ENCODE data around the gene STOX1.

Gene STOX1

DNA sequence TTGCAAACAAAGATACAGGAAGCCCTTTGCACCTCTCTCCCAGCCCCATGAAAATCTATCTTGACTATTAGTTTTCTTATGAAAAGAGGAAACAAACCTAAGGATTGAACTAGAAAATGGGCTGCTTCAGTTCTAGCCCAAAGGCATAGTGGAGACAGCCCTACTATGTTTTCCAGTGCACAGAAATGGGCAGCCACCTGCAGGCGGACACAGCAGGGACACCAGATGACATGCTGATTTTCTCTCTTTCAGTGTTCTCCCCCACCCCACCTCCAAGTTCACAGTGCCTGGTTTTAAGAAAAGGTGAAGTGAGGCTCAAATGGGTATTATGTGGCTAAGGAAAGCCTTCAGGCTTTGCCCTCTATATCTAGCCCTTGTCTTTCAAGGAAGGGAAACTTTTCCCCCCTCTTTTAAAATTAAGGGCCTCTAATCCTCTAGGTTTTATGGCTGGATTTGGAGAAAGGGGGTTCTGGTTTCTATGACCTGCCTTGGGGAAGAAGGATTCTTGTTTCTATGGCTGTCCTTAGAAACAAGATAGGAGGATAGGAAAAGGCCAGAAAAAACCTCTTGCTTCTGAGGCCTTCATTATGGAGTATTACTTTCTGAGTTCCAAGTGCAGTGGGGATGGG is 50.3 kb downstream of the STOX1 start:
- H3K27ac ChIP-seq (ENCODE audit: low read depth, low read length), result no peak overlapping the region
- H3F3A ChIP-seq (ENCODE audit: insufficient read depth), result no peaks in the 10 kb centered on the region
- H3K9ac ChIP-seq (ENCODE audit: low read length), result no peak overlapping the region
- no peaks in the 10 kb centered on the region for H3K27me3 ChIP-seq (ENCODE audit: low read length)
- no peak overlapping the region for H2AFZ ChIP-seq (ENCODE audit: low read depth, low read length, severe bottlenecking)
- H3K4me3 ChIP-seq (ENCODE audit: insufficient read depth, low read length, poor library complexity, severe bottlenecking), result no peak overlapping the region
- no peaks in the 10 kb centered on the region for H4K20me1 ChIP-seq (ENCODE audit: low read depth, low read length)
- H3K9me3 ChIP-seq (ENCODE audit: insufficient read depth, low read length), result no peaks in the 10 kb centered on the region
- H3K9me2 ChIP-seq (replicated peaks; ENCODE audit: insufficient read depth, low read length), result no peaks in the 10 kb centered on the region
- no peaks in the 10 kb centered on the region for H3K79me2 ChIP-seq (ENCODE audit: insufficient read depth, low read length)
- no peak overlapping the region for H3K4me2 ChIP-seq (ENCODE audit: low read depth, low read length, poor library complexity, severe bottlenecking)
- no peaks in the 10 kb centered on the region for H3K36me3 ChIP-seq (ENCODE audit: low read length)
- TF ChIP-seq EZH2phosphoT487 (conservative IDR thresholded peaks at IDR 0.05; ENCODE audit: low read length) (no peak), CTCF (IDR thresholded peaks at IDR 0.05; ENCODE audit: insufficient read depth, low read length, poor library complexity, severe bottlenecking) (no peak)

GRCh38 chr10:68878496-68878895 is 51.2 kb downstream of the STOX1 start:
- H3K4me2 ChIP-seq (ENCODE audit: low read depth, low read length, poor library complexity, severe bottlenecking), result no peak overlapping the region
- TF ChIP-seq CTCF (IDR thresholded peaks at IDR 0.05; ENCODE audit: insufficient read depth, low read length, poor library complexity, severe bottlenecking) (no peak), EZH2phosphoT487 (conservative IDR thresholded peaks at IDR 0.05; ENCODE audit: low read length) (no peak)
- no peaks in the 10 kb centered on the region for H4K20me1 ChIP-seq (ENCODE audit: low read depth, low read length)
- no peak overlapping the region for H3K9ac ChIP-seq (ENCODE audit: low read length)
- H3K9me3 ChIP-seq (ENCODE audit: insufficient read depth, low read length), result no peaks in the 10 kb centered on the region
- H3K4me3 ChIP-seq (ENCODE audit: insufficient read depth, low read length, poor library complexity, severe bottlenecking), result no peak overlapping the region
- no peaks in the 10 kb centered on the region for H3K27me3 ChIP-seq (ENCODE audit: low read length)
- H3K36me3 ChIP-seq (ENCODE audit: low read length), result no peaks in the 10 kb centered on the region
- no peak overlapping the region for H2AFZ ChIP-seq (ENCODE audit: low read depth, low read length, severe bottlenecking)
- no peaks in the 10 kb centered on the region for H3F3A ChIP-seq (ENCODE audit: insufficient read depth)
- no peak overlapping the region for H3K27ac ChIP-seq (ENCODE audit: low read depth, low read length)
- H3K79me2 ChIP-seq (ENCODE audit: insufficient read depth, low read length), result no peaks in the 10 kb centered on the region
- no peaks in the 10 kb centered on the region for H3K9me2 ChIP-seq (replicated peaks; ENCODE audit: insufficient read depth, low read length)

DNA sequence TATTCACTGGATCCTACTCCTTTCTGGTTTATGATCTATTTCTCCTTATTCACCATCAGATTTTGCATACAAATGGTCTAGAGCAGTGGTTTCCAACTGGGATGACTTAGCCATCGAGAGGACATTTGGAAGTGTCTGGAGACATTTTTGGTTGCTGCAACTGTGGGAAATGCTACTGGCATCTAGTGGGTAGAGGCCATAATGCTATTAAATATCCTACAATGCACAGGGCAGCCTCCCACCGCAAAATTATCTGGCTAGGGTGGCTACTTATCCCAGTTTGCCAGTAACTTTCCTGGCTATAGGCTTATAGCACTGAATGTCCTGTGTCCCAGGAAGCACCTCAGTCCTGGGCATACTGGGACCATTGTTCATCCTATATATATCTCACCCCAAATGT is 52.3 kb downstream of the STOX1 start:
- H3K79me2 ChIP-seq (ENCODE audit: insufficient read depth, low read length), result no peaks in the 10 kb centered on the region
- no peak overlapping the region for H3K4me2 ChIP-seq (ENCODE audit: low read depth, low read length, poor library complexity, severe bottlenecking)
- H3K9me2 ChIP-seq (replicated peaks; ENCODE audit: insufficient read depth, low read length), result no peaks in the 10 kb centered on the region
- no peaks in the 10 kb centered on the region for H3F3A ChIP-seq (ENCODE audit: insufficient read depth)
- H3K36me3 ChIP-seq (ENCODE audit: low read length), result no peaks in the 10 kb centered on the region
- no peak for TF ChIP-seq EZH2phosphoT487 (conservative IDR thresholded peaks at IDR 0.05; ENCODE audit: low read length)
- no peak for TF ChIP-seq CTCF (IDR thresholded peaks at IDR 0.05; ENCODE audit: insufficient read depth, low read length, poor library complexity, severe bottlenecking)
- H3K4me3 ChIP-seq (ENCODE audit: insufficient read depth, low read length, poor library complexity, severe bottlenecking), result no peak overlapping the region
- H3K27ac ChIP-seq (ENCODE audit: low read depth, low read length), result no peak overlapping the region
- H3K9me3 ChIP-seq (ENCODE audit: insufficient read depth, low read length), result no peaks in the 10 kb centered on the region
- no peaks in the 10 kb centered on the region for H3K27me3 ChIP-seq (ENCODE audit: low read length)
- no peak overlapping the region for H3K9ac ChIP-seq (ENCODE audit: low read length)
- H4K20me1 ChIP-seq (ENCODE audit: low read depth, low read length), result no peaks in the 10 kb centered on the region
- no peak overlapping the region for H2AFZ ChIP-seq (ENCODE audit: low read depth, low read length, severe bottlenecking)

Data from SU-DHL-6 (cell line).